KMS-11 (cell line): Measurements from ENCODE around the gene EZR.
A peak's percentile ranks its signal among the peaks of the same experiment; 100 is the strongest.

ENCODE experiments used
- H2AFZ ChIP-seq: fragments of 200-600 bp; sonication (generic); 2 replicates; pipeline ENCODE4 v1.6.1; 2016; ENCODE audit warnings: antibody characterized with exemption, mixed run types, low read depth
- H3K27ac ChIP-seq: fragments of 200-600 bp; sonication (generic); 2 replicates; pipeline ENCODE4 v1.6.1; 2016; ENCODE audit warnings: mild to moderate bottlenecking, mixed run types
- H3K27me3 ChIP-seq: fragments of 200-600 bp; sonication (generic); 2 replicates; pipeline ENCODE4 v1.6.1; 2017; ENCODE audit warnings: mild to moderate bottlenecking, low read depth, mixed run types, moderate library complexity; ENCODE audit not compliant: insufficient read depth
- H3K36me3 ChIP-seq: fragments of 200-600 bp; sonication (generic); 2 replicates; pipeline ENCODE4 v1.6.1; 2017; ENCODE audit warnings: mild to moderate bottlenecking, mixed run types; ENCODE audit not compliant: insufficient read depth
- H3K4me1 ChIP-seq: fragments of 200-600 bp; sonication (generic); 2 replicates; pipeline ENCODE4 v1.6.1; 2016; ENCODE audit warnings: mild to moderate bottlenecking, low read depth, mixed run types; ENCODE audit not compliant: poor library complexity, severe bottlenecking
- H3K4me2 ChIP-seq: fragments of 200-600 bp; sonication (generic); 2 replicates; pipeline ENCODE4 v1.7.0; 2016; ENCODE audit warnings: mild to moderate bottlenecking, mixed run types
- H3K4me3 ChIP-seq: fragments of 200-600 bp; sonication (generic); IDR thresholded peaks from 2 replicates; pipeline ENCODE4 v1.6.1; 2017; ENCODE audit warnings: low read depth, low read length, mixed read lengths; ENCODE audit not compliant: insufficient read depth
- H3K79me2 ChIP-seq: fragments of 200-600 bp; sonication (generic); 2 replicates; pipeline ENCODE4 v1.6.1; 2016; ENCODE audit warnings: low read depth, mixed run types; ENCODE audit not compliant: insufficient read depth
- H3K9ac ChIP-seq: fragments of 200-600 bp; sonication (generic); 2 replicates; pipeline ENCODE4 v1.6.1; 2016; ENCODE audit warnings: mild to moderate bottlenecking, mixed run types
- H4K20me1 ChIP-seq: fragments of 200-600 bp; sonication (generic); 2 replicates; pipeline ENCODE4 v1.6.1; 2016; ENCODE audit warnings: mild to moderate bottlenecking, mixed run types; ENCODE audit not compliant: insufficient read depth
- TF ChIP-seq, protein P1 (sequence below): fragments of 200-600 bp; sonication (generic); conservative IDR thresholded peaks from 2 replicates; pipeline ENCODE4 v1.6.1; 2017; ENCODE audit warnings: low read depth, mild to moderate bottlenecking, antibody characterized with exemption, low read length, moderate library complexity, mixed read lengths

EZR gene

DNA sequence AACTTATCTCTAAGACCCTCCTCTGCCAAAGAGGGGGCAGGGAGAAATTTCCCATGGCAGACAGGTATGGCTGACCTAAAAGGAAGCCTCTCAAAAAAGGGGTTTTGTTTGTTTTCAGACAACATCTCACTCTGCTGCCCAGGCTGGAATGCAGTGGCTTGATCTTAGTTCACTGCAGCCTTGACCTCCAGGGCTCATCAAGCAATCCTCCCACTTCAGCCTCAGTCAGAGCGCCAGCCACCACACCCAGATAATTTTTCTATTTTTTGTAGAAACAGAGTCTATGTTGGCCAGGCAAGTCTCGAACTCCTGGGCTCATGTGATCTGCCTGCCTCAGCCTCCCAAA is 3.8 kb downstream of the EZR start:
- Histone ChIP-seq H3K36me3 (peaks cover 3% of the 10 kb centered on the region; the same call in 1 of the 2 replicates), H3K9ac (no peak overlapping the region), H3K27me3 (no peaks in the 10 kb centered on the region), H3K4me2 (peak overlapping the region; percentile 93), H2AFZ (no peak overlapping the region), H3K79me2 (peaks cover 76% of the 10 kb centered on the region), H3K4me3 (no peak overlapping the region), H4K20me1 (peaks cover 70% of the 10 kb centered on the region), H3K27ac (peak overlapping the region; percentile 92; the same call in 1 of the 2 replicates), H3K4me1 (peaks cover 71% of the 10 kb centered on the region)
- TF ChIP-seq, protein P1, sequence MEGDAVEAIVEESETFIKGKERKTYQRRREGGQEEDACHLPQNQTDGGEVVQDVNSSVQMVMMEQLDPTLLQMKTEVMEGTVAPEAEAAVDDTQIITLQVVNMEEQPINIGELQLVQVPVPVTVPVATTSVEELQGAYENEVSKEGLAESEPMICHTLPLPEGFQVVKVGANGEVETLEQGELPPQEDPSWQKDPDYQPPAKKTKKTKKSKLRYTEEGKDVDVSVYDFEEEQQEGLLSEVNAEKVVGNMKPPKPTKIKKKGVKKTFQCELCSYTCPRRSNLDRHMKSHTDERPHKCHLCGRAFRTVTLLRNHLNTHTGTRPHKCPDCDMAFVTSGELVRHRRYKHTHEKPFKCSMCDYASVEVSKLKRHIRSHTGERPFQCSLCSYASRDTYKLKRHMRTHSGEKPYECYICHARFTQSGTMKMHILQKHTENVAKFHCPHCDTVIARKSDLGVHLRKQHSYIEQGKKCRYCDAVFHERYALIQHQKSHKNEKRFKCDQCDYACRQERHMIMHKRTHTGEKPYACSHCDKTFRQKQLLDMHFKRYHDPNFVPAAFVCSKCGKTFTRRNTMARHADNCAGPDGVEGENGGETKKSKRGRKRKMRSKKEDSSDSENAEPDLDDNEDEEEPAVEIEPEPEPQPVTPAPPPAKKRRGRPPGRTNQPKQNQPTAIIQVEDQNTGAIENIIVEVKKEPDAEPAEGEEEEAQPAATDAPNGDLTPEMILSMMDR = no peak

DNA sequence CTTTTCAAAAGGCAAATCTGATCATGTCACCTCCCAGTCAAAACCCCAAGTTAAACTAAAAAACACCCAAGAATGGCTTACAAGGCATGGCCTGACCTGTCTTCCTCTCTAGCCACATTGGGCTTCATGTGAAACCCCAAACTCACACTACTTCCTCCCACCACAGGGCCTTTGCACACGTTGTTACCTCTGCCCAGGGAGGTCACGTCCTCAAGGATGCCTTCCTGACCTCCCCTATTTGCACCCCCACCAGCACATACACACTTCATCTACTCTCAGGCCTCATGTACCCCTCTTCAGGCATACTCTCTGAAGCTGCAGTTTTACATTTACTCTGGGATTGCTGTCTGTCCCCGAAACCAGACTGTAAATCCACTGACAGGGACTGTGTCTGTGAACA is 6.1 kb downstream of the EZR start:
- Histone ChIP-seq H3K27ac (no peak overlapping the region), H3K27me3 (no peaks in the 10 kb centered on the region), H3K4me2 (peak overlapping the region; percentile 93; the same call in 1 of the 2 replicates), H4K20me1 (peaks cover 90% of the 10 kb centered on the region), H3K4me1 (peaks cover 81% of the 10 kb centered on the region), H3K36me3 (peaks cover 3% of the 10 kb centered on the region; the same call in 1 of the 2 replicates), H3K79me2 (peaks cover 100% of the 10 kb centered on the region), H3K4me3 (no peak overlapping the region), H3K9ac (no peak overlapping the region), H2AFZ (no peak overlapping the region)
- TF ChIP-seq, protein P1 = no peak

DNA sequence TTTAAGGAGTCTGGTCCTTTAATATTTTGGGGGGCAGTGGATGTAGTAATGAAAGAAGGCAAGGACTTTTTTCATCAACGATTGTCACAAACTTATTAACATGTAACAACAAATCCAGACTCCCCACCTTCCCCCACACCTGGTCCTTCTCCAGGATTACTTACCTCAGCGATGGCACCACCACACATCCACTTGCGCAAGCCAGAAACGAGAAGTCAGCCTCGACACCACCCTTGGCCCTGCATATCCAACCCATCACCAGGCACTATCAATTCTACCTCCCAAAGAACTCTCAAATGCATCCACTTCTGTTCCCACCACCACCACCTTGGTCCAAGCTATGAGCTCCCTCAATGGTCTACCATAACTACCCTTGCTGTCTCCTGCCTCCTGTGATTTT is 6.6 kb downstream of the EZR start:
- Histone ChIP-seq H3K79me2 (peaks cover 100% of the 10 kb centered on the region), H3K27me3 (no peaks in the 10 kb centered on the region), H3K27ac (no peak overlapping the region), H3K4me1 (peaks cover 86% of the 10 kb centered on the region), H4K20me1 (peaks cover 90% of the 10 kb centered on the region), H2AFZ (no peak overlapping the region), H3K9ac (no peak overlapping the region), H3K36me3 (peaks cover 3% of the 10 kb centered on the region; the same call in 1 of the 2 replicates), H3K4me2 (no peak overlapping the region; the same call in 1 of the 2 replicates), H3K4me3 (no peak overlapping the region)
- TF ChIP-seq, protein P1 = no peak

DNA sequence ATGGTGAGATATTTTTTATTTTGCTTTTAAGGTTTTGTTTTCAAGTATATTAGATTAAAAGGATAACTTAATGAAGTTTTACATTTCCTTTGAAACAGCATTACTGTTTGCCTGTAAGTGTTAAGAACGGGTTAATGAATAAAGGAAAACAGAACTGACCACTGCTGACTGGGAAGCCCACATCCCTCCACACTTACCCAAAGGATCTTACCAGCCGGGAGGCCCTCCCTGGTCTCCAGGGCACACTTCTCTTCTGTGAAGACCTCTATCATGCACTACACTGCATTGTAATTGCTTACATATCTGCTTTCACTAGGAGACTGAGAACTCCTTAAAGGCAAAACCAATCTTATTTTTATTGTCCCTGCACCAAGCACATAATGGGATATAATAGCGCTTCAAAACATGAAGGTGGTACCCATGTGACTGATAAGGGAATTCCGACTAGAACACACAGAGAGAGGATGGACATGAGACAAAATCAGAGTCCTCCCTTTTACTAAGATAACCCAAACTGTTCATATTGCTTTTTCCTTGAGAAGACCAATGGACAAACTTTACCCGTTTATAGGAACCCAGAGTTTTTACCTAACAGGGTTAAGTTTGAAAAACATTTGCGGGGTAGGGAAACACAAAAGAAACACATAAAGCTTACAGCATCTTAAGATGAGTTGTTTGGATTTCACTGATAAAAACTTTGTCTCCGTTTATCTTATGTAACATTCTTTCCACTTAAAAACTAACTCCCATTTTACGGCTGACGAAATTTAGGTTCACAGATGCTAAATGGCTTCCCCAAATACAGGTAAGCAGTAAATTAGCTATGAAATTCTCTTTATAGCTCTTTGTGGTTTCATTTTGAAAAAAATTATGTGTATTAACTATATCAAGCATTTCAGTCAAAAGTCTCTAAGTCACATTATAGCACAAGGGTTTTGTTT is 8.7 kb downstream of the EZR start:
- Histone ChIP-seq H3K4me1 (peaks cover 93% of the 10 kb centered on the region), H3K27ac (no peak overlapping the region), H3K4me3 (no peak overlapping the region), H3K9ac (no peak overlapping the region), H3K4me2 (no peak overlapping the region), H3K36me3 (peaks cover 3% of the 10 kb centered on the region; the same call in 1 of the 2 replicates), H3K79me2 (peaks cover 100% of the 10 kb centered on the region), H2AFZ (no peak overlapping the region), H3K27me3 (no peaks in the 10 kb centered on the region), H4K20me1 (peaks cover 84% of the 10 kb centered on the region)
- TF ChIP-seq, protein P1 = no peak
